ENCODE data around the gene NRG3. TPM values are rescaled to one million over a fixed set of nuclear protein-coding genes. Genes with fewer than 3 reads are reported as not detected.

NRG3 gene
- total and polyA plus RNA-seq, 2 donors = 0.08 to 1.5 TPM

DNA sequence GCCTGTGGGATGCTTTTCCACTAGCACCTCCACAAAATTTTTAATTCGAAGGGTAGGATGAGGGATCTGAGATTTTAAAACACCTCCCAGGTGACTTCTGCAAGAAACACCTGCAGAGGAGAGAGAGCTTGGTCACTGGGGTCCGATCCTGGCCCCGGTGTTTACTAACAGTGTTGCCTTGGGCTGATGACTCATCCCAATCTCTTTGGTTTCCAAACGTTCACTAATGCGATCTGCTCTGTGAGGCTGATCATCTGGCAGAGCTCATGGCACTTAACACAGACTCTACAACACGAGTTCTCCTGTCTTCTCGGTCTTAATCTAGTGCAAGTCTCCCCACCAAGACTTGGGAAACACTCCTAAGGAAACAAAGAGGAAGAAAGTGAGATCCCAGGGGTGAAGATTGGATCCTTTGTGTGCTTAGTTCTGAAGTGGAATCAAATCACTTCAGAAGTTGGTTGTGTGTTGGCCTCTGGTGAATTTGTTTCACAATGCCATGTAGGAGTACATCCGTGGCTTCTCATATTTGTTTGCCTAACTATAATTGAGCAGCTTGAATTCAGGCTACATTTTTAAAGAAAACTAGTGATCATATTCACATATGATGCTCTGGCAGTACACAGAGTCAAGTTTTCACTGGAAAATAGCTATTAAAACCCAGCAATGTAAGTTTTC, 407.9 kb downstream of the NRG3 start:
- Histone ChIP-seq H3K36me3 (ENCODE audit: insufficient read depth) (no peaks in the 10 kb centered on the region), H3K4me3 (ENCODE audit: low read depth, low read length) (no peak overlapping the region), H3K4me1 (ENCODE audit: insufficient read depth) (no peaks in the 10 kb centered on the region), H3K27ac (ENCODE audit: low read depth) (no peak overlapping the region)
- DNase-seq (ENCODE audit: extremely low spot score) = no peak
- WGBS = 66% methylated on average over 8 of the region's 8 CpGs

DNA sequence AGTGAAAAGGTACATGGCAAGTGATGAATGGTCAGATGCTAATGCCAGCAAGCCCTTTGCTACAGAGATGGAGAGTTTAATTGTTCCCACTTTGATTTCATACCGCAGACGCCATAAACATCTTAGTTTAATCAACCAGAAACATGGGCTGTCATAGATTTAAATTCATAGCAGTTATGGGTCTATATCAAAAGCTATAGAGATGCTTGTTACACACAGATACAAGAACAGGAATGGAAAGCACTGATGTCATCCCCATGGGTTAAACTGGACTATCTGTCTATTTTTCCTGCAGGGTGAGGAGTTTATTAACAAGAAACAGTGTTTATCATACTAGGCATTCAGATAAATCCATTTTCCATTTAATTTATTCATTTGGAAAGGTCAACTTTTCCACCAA, 409.2 kb downstream of the NRG3 start:
- 86% methylated on average over 2 of the region's 2 CpGs for WGBS
- Histone ChIP-seq H3K27ac (ENCODE audit: low read depth) (no peak overlapping the region), H3K36me3 (ENCODE audit: insufficient read depth) (no peaks in the 10 kb centered on the region), H3K4me3 (ENCODE audit: low read depth, low read length) (no peak overlapping the region), H3K4me1 (ENCODE audit: insufficient read depth) (no peaks in the 10 kb centered on the region)
- DNase-seq (ENCODE audit: extremely low spot score) = no peak

DNA sequence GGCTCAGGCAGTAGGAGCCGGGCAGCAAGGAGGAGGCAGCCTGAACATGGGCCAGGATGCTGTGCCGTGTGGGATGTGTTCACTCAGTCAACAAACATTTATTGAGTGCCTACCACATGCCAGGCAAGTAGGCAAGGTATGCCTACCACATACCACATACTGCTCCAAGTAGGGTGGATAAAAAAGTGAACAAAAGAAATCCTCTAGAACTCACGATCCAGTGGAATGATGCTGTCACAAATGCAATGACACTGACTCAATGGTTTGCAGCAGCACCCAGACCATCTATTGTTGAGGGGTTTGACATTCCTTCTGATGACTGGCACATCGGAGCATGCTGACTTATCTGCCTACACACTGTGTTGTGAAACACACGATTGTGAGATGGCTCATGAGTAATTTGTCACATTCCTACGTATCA, 413.5 kb downstream of the NRG3 start:
- H3K4me1 ChIP-seq (ENCODE audit: insufficient read depth) = no peaks in the 10 kb centered on the region
- DNase-seq (ENCODE audit: extremely low spot score) = no peak
- no peak overlapping the region for H3K4me3 ChIP-seq (ENCODE audit: low read depth, low read length)
- H3K27ac ChIP-seq (ENCODE audit: low read depth) = no peak overlapping the region
- WGBS = 83% methylated on average over 6 of the region's 6 CpGs
- no peaks in the 10 kb centered on the region for H3K36me3 ChIP-seq (ENCODE audit: insufficient read depth)

DNA sequence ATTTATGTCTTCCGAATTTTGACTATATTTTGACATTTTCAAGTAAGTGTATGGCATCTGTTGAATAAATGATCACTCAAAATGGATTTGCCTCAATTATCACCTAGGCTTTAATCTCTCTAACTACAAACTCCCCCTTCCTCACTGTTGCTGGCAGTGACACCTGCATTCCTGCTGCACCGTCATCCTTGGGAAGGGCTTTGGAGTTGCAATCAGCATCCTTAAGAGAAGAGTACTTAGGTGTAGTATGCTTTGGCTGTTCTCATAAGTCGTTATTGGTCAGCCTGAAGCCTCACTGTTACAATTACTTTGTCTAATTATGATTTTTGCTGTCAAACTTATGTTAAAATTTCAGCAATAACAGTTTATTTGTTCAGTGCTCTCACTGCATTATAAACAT, 415.0 kb downstream of the NRG3 start:
- no peaks in the 10 kb centered on the region for H3K4me1 ChIP-seq (ENCODE audit: insufficient read depth)
- DNase-seq (ENCODE audit: extremely low spot score) = no peak
- WGBS = 65% methylated on average over 3 of the region's 3 CpGs
- no peak overlapping the region for H3K4me3 ChIP-seq (ENCODE audit: low read depth, low read length)
- no peak overlapping the region for H3K27ac ChIP-seq (ENCODE audit: low read depth)
- no peaks in the 10 kb centered on the region for H3K36me3 ChIP-seq (ENCODE audit: insufficient read depth)

DNA sequence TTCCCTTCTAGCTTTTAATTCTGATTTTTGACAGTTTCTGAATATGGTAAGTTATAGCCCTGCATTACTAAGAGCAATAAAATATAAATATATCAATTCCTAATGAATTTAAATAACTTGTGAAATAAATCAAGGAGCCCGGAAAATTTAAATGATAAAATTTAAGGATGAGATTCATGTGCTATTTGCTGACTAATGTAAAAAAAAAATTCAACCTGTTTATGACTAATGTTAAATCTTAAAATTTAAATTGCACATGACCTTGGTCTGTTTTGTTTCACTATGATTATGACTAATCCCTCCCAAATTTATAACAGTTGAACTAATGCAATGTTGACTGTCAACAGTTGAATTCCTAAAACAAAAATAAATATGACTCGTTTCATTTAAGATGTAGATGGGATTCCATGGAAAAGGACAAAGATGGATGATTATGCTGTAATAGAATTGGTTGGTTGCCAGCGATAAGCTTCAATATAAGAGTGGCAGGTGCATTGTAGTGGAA, 419.9 kb downstream of the NRG3 start:
- H3K36me3 ChIP-seq (ENCODE audit: insufficient read depth) = no peaks in the 10 kb centered on the region
- DNase-seq (ENCODE audit: extremely low spot score) = no peak
- WGBS = 75% methylated on average over 3 of the region's 3 CpGs
- H3K4me1 ChIP-seq (ENCODE audit: insufficient read depth) = no peaks in the 10 kb centered on the region
- no peak overlapping the region for H3K27ac ChIP-seq (ENCODE audit: low read depth)
- no peak overlapping the region for H3K4me3 ChIP-seq (ENCODE audit: low read depth, low read length)

DNA sequence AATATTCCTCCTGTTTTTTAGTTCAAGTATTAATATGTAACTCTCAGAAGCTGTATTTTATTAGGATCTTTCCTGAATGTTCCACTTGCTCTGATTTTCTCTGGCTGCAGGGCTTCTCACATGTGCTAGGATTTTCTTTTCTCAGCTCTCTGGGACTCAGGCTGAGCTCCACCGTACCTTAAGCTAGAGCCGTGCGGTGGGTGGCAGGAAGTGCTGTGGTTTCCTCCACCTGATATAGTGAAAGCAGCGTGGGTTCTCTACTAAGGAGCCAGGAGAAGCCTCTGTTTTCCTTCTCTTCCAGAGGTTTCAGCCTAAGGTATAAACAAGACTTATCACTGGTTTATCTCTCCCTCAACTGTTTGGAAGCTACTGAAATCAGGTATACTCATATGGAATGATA, 433.6 kb downstream of the NRG3 start:
- H3K36me3 ChIP-seq (ENCODE audit: insufficient read depth) = no peaks in the 10 kb centered on the region
- no peaks in the 10 kb centered on the region for H3K4me1 ChIP-seq (ENCODE audit: insufficient read depth)
- H3K27ac ChIP-seq (ENCODE audit: low read depth) = no peak overlapping the region
- DNase-seq (ENCODE audit: extremely low spot score) = no peak
- WGBS = 74% methylated on average over 4 of the region's 4 CpGs
- no peak overlapping the region for H3K4me3 ChIP-seq (ENCODE audit: low read depth, low read length)

DNA sequence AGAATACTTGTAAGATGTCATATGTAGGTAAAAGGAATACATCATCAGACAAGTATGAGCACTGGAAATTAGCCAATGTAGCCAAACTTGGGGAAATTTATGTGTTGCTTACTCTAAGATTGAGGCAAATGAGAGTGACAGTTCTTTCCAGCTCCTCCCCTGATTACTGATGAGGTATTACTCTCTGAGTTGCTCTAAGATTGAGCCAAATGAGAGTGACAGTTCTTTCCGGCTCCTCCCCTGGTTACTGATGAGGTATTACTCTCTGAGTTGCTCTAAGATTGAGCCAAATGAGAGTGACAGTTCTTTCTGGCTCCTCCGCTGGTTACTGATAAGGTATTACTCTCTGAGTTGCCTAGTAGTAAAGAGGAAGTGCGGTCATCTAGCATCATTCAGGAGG, 435.8 kb downstream of the NRG3 start:
- DNase-seq (ENCODE audit: extremely low spot score) = no peak
- Histone ChIP-seq H3K4me3 (ENCODE audit: low read depth, low read length) (no peak overlapping the region), H3K4me1 (ENCODE audit: insufficient read depth) (no peaks in the 10 kb centered on the region), H3K36me3 (ENCODE audit: insufficient read depth) (no peaks in the 10 kb centered on the region), H3K27ac (ENCODE audit: low read depth) (no peak overlapping the region)
- WGBS = 74% methylated on average over 3 of the region's 3 CpGs

DNA sequence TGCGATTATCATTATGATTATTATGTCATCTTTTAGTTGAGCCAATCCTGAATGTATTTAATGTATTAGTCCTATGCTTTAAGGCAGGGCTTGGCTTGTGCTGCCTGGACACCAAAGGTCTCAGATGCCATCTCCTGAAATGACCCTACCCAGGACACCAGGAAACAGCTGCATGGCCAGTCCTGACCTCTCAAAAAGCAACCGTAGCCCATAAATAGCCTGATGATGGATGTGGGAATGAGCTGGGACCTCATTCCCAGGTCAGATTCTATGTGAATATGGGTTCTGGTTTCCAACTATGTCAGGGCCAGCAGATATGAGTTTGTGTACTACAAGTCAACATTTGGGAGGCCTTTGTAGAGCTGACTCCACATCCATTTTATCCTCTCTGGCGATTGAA, 438.4 kb downstream of the NRG3 start:
- H3K4me3 ChIP-seq (ENCODE audit: low read depth, low read length) = no peak overlapping the region
- H3K27ac ChIP-seq (ENCODE audit: low read depth) = no peak overlapping the region
- 68% methylated on average over 3 of the region's 3 CpGs for WGBS
- H3K4me1 ChIP-seq (ENCODE audit: insufficient read depth) = no peaks in the 10 kb centered on the region
- H3K36me3 ChIP-seq (ENCODE audit: insufficient read depth) = no peaks in the 10 kb centered on the region
- DNase-seq (ENCODE audit: extremely low spot score) = no peak

DNA sequence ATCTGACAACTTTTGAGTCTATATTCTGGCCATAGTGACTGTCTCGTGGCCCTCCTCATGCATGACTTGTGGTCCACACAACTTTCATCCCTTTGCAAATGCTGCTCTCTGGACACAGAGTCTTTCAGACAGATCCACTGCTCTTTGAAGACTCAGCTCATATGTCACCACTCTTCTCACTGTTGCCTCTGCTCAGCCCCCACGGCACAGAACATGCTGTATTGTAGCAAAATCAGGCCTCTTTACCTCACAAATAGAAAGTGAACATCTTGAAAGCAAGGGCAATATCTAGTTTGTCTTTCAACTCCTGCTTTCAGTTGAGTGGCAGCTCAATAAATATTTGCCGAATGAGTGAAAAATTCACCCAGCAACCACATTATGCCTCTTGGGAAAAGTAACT, 443.5 kb downstream of the NRG3 start:
- Histone ChIP-seq H3K36me3 (ENCODE audit: insufficient read depth) (no peaks in the 10 kb centered on the region), H3K4me1 (ENCODE audit: insufficient read depth) (no peaks in the 10 kb centered on the region), H3K4me3 (ENCODE audit: low read depth, low read length) (no peak overlapping the region), H3K27ac (ENCODE audit: low read depth) (no peak overlapping the region)
- WGBS = 51% methylated on average over 3 of the region's 3 CpGs
- DNase-seq (ENCODE audit: extremely low spot score) = no peak

DNA sequence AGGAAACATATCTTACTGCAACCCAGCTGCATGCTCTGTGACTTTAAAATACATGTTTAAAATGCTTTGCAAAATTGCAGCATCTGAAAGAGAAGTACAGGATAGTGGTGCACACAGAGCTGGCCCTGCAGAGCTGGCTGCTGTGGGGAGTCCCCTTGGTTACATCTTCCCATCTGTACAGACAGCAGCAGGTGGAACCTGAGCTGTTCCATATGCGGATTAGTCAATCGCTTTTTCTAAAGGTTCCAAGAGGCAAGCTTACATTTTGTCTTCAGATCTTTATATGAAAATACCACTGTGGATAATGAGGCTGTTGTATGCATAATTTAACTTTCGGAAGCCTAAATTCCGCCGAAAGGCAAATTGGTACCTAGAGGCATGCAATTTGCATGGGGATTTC, 444.1 kb downstream of the NRG3 start:
- Histone ChIP-seq H3K27ac (ENCODE audit: low read depth) (no peak overlapping the region), H3K4me3 (ENCODE audit: low read depth, low read length) (no peak overlapping the region), H3K4me1 (ENCODE audit: insufficient read depth) (no peaks in the 10 kb centered on the region), H3K36me3 (ENCODE audit: insufficient read depth) (no peaks in the 10 kb centered on the region)
- no peak for DNase-seq (ENCODE audit: extremely low spot score)
- WGBS = 64% methylated on average over 5 of the region's 5 CpGs

DNA sequence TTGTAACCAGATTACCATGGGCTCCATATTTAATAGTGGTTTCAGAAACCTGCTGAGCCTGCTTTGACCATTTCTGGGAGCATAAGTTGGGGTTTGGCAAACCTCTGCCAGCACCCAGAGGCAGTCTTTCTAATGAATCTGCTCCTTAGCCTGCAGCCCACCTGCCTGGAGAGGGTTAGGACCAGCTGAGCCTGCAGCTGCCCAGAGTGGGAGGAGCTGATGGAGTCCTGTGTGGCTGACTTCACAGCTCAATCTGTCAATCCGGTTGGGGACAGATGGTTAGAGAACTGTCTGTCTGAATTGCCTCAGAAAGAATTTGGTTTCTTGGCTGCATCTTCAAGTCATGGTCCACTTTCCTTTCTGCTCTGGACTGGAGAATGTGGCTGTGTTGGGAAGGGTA, 444.6 kb downstream of the NRG3 start:
- 23% methylated on average over 1 of the region's 1 CpG for WGBS
- no peak overlapping the region for H3K4me3 ChIP-seq (ENCODE audit: low read depth, low read length)
- no peaks in the 10 kb centered on the region for H3K4me1 ChIP-seq (ENCODE audit: insufficient read depth)
- H3K27ac ChIP-seq (ENCODE audit: low read depth) = no peak overlapping the region
- no peaks in the 10 kb centered on the region for H3K36me3 ChIP-seq (ENCODE audit: insufficient read depth)
- no peak for DNase-seq (ENCODE audit: extremely low spot score)

DNA sequence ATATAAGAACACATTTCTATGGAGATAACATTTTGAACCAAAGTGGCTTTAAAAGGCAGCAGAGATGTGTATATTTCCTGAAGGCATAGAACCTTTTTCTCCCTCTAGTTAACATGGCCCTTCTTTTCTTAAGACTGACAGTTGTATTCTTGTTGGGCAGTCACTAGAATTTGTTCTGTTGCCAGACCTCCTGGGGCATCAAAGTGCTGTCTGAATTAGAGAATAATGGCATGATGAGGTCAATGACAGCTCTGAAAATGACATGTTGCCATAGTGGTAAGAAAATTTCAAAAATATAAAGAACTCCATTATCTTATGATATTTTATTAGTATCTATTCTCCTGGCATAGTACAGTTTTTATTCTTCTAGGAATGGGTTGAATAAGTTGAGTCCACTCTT, 446.7 kb downstream of the NRG3 start:
- DNase-seq (ENCODE audit: extremely low spot score) = no peak
- H3K4me3 ChIP-seq (ENCODE audit: low read depth, low read length) = no peak overlapping the region
- H3K36me3 ChIP-seq (ENCODE audit: insufficient read depth) = no peaks in the 10 kb centered on the region
- no peak overlapping the region for H3K27ac ChIP-seq (ENCODE audit: low read depth)
- H3K4me1 ChIP-seq (ENCODE audit: insufficient read depth) = no peaks in the 10 kb centered on the region

DNA sequence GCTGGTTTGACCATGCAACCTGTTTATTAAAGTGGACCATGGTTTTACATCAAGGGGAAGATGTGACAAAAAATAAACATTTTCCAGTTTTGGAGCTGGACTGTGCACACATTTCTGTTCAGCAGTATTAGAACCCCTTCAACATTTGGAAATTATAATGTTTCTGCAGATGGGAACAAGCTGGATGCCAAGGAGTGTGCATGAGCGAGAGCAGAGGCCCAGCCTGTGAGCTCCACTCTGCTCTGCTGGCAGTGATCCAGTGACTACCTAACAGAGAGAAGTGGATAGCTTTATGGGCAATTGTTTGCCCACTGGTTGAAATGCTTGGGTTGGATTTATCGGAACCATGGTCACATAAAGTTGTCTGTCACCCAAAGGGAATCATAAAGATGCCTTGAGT, 456.7 kb downstream of the NRG3 start:
- WGBS = 60% methylated on average over 2 of the region's 2 CpGs
- no peak overlapping the region for H3K27ac ChIP-seq (ENCODE audit: low read depth)
- H3K4me1 ChIP-seq (ENCODE audit: insufficient read depth) = no peaks in the 10 kb centered on the region
- no peaks in the 10 kb centered on the region for H3K36me3 ChIP-seq (ENCODE audit: insufficient read depth)
- H3K4me3 ChIP-seq (ENCODE audit: low read depth, low read length) = no peak overlapping the region
- no peak for DNase-seq (ENCODE audit: extremely low spot score)

DNA sequence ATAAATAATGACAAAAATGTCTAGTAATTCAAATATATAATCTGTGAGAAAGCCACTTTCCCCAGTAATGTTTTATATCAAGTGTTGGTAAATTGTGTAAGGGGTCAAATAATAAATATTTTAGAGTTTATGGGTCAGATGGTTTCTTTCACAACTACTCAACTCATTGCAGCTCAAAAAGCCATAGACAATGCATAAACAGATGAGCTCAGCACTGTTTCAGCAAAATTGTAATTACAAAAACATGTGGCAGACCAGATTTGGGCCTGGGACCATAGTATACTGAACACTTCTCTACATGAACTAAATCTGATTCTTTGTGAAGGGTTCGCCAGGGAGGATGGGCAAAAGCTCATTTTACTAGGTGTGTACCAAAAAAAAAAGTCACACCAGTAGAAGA, 460.8 kb downstream of the NRG3 start:
- H3K27ac ChIP-seq (ENCODE audit: low read depth) = no peak overlapping the region
- no peak for DNase-seq (ENCODE audit: extremely low spot score)
- 58% methylated on average over 1 of the region's 1 CpG for WGBS
- no peak overlapping the region for H3K4me3 ChIP-seq (ENCODE audit: low read depth, low read length)
- H3K36me3 ChIP-seq (ENCODE audit: insufficient read depth) = no peaks in the 10 kb centered on the region
- no peaks in the 10 kb centered on the region for H3K4me1 ChIP-seq (ENCODE audit: insufficient read depth)

DNA sequence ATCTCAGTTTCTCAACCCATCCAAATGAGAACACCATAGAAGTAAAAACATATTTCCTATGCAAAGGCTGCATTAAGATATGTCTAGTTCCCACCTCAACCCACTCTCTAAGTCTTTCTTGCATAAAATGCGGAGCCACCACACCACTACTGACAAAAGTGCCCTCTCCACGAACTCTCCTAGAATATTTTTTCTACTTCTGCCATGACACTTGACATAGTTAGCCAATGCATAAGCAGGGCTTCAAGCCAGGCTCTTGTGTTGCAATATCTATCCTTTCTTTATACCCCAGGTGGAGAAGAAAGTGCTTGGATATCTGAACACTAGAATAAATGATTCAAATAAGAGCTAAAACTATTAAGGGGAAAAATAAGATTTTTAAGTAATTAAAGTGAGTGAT, 465.2 kb downstream of the NRG3 start:
- Histone ChIP-seq H3K27ac (ENCODE audit: low read depth) (no peak overlapping the region), H3K4me1 (ENCODE audit: insufficient read depth) (no peaks in the 10 kb centered on the region), H3K4me3 (ENCODE audit: low read depth, low read length) (no peak overlapping the region), H3K36me3 (ENCODE audit: insufficient read depth) (no peaks in the 10 kb centered on the region)
- 78% methylated on average over 2 of the region's 2 CpGs for WGBS
- DNase-seq (ENCODE audit: extremely low spot score) = no peak
